ENCODE measurements around the gene CRB2. TPM values are rescaled to one million over a fixed set of nuclear protein-coding genes. Genes with fewer than 3 reads are reported as not detected.

The CRB2 gene
- total and polyA plus RNA-seq, 2 donors (not counting 1 experiment from before 2014, with no cell fraction given): 1.4 to 2.4 TPM

DNA sequence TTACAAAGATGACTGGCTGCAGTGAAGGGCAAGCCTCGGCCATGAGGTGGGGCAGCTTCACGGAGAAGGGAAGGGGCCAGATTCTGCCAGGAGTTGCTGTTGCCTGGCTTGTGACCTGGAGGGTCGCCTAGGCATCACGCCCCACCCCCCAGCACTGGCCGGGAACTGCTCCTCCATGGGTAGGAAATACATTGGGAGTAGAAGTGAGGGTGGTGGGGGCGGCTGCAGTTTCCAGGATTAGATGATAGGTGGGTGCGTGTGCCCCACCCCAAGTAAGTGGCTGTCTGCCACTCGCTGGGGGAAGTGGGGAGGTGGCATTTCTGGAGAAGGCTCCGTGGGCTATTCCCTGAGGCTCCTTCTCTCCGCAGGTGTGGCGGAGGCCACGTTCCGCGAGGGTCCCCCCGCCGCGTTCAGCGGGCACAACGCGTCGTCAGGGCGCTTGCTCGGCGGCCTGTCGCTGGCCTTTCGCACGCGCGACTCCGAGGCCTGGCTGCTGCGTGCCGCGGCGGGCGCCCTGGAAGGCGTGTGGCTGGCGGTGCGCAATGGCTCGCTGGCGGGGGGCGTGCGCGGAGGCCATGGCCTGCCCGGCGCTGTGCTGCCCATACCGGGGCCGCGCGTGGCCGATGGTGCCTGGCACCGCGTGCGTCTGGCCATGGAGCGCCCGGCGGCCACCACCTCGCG is 16.9 kb downstream of the CRB2 start:
- ChIA-PET CTCF (no interaction called here), POLR2A (no interaction called here)
- Histone ChIP-seq H3K4me1 (ENCODE audit: control insufficient read depth in 2 of 2, insufficient read depth in 2 of 2, low read length in 2 of 2) (peaks cover 0 to 9% of the 10 kb centered on the region in 2 donors), H3K9me3 (ENCODE audit: control extremely low read depth in 1 of 3, control insufficient read depth in 2 of 3, insufficient read depth in 1 of 3, low read length in 2 of 3) (peaks cover 0 to 6% (median 0%) of the 10 kb centered on the region in 3 donors), H3K4me3 (ENCODE audit: control extremely low read depth in 1 of 5, extremely low read depth in 1 of 5, insufficient read depth in 1 of 5, low read depth in 2 of 5, low read length in 4 of 5) (no peak overlapping the region), H2AFZ (ENCODE audit: insufficient read depth, low read depth, low read length, poor library complexity, severe bottlenecking) (no peak overlapping the region), H3K9ac (ENCODE audit: low read length) (no peak overlapping the region), H3K79me2 (ENCODE audit: control insufficient read depth, insufficient read depth, low read length) (no peaks in the 10 kb centered on the region), H3K27me3 (replicated peaks in 1 of 4; ENCODE audit: control extremely low read depth in 1 of 4, control insufficient read depth in 3 of 4, insufficient read depth in 4 of 4, low read length in 3 of 4) (peaks cover 0 to 44% (median 11%) of the 10 kb centered on the region in 4 experiments), H3K27ac (ENCODE audit: low read length in 2 of 2) (no peak overlapping the region), H3K4me2 (replicated peaks; ENCODE audit: low read depth, low read length, poor library complexity, severe bottlenecking) (peak overlapping the region; percentile 22), H4K20me1 (ENCODE audit: control insufficient read depth, insufficient read depth, low read length, poor library complexity, severe bottlenecking) (no peaks in the 10 kb centered on the region), H3K36me3 (replicated peaks in 1 of 2; ENCODE audit: control extremely low read depth in 1 of 2, control insufficient read depth in 1 of 2, extremely low read depth in 1 of 2, insufficient read depth in 2 of 2, low read length in 1 of 2) (no peaks in the 10 kb centered on the region)
- TF ChIP-seq EZH2 (IDR thresholded peaks at IDR 0.05; ENCODE audit: borderline replicate concordance, insufficient read depth, low read depth, low read length, poor library complexity, severe bottlenecking): no peak
- TF ChIP-seq, protein P1, sequence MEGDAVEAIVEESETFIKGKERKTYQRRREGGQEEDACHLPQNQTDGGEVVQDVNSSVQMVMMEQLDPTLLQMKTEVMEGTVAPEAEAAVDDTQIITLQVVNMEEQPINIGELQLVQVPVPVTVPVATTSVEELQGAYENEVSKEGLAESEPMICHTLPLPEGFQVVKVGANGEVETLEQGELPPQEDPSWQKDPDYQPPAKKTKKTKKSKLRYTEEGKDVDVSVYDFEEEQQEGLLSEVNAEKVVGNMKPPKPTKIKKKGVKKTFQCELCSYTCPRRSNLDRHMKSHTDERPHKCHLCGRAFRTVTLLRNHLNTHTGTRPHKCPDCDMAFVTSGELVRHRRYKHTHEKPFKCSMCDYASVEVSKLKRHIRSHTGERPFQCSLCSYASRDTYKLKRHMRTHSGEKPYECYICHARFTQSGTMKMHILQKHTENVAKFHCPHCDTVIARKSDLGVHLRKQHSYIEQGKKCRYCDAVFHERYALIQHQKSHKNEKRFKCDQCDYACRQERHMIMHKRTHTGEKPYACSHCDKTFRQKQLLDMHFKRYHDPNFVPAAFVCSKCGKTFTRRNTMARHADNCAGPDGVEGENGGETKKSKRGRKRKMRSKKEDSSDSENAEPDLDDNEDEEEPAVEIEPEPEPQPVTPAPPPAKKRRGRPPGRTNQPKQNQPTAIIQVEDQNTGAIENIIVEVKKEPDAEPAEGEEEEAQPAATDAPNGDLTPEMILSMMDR (IDR thresholded peaks at IDR 0.05): no peak
- no peak overlapping the region for H3K27ac Mint-ChIP-seq
- intact Hi-C loops (cut with micrococcal nuclease): no loop called here
- peaks cover 18% of the 10 kb centered on the region for H3K4me1 Mint-ChIP-seq
- ATAC-seq (ENCODE audit: low read depth) (no peak), DNase-seq (no peak)
- 21% methylated on average over 58 of the region's 58 CpGs for WGBS (ENCODE audit: insufficient coverage)
- no peaks in the 10 kb centered on the region for H3K9me3 Mint-ChIP-seq (ENCODE audit: insufficient read depth)
- H3K27me3 Mint-ChIP-seq: peaks cover 36% of the 10 kb centered on the region
- peak overlapping the region; percentile 29 for H3K4me3 Mint-ChIP-seq

DNA sequence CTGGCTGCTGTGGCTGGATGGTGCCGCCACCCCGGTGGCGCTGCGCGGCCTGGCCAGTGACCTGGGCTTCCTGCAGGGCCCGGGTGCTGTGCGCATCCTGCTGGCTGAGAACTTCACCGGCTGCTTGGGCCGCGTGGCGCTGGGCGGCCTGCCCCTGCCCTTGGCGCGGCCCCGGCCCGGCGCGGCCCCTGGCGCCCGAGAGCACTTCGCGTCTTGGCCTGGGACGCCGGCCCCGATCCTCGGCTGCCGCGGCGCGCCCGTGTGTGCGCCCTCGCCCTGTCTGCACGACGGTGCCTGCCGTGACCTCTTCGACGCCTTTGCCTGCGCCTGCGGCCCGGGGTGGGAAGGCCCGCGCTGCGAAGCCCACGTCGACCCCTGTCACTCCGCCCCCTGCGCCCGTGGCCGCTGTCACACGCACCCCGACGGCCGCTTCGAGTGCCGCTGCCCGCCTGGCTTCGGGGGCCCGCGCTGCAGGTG is 17.5 kb downstream of the CRB2 start:
- Histone ChIP-seq H3K4me3 (ENCODE audit: control extremely low read depth in 1 of 5, extremely low read depth in 1 of 5, insufficient read depth in 1 of 5, low read depth in 2 of 5, low read length in 4 of 5) (no peak overlapping the region), H3K79me2 (ENCODE audit: control insufficient read depth, insufficient read depth, low read length) (no peaks in the 10 kb centered on the region), H3K27ac (ENCODE audit: low read length in 2 of 2) (no peak overlapping the region), H3K4me1 (ENCODE audit: control insufficient read depth in 2 of 2, insufficient read depth in 2 of 2, low read length in 2 of 2) (peaks cover 0 to 9% of the 10 kb centered on the region in 2 donors), H2AFZ (ENCODE audit: insufficient read depth, low read depth, low read length, poor library complexity, severe bottlenecking) (no peak overlapping the region), H3K4me2 (replicated peaks; ENCODE audit: low read depth, low read length, poor library complexity, severe bottlenecking) (peak overlapping the region; percentile 22), H4K20me1 (ENCODE audit: control insufficient read depth, insufficient read depth, low read length, poor library complexity, severe bottlenecking) (no peaks in the 10 kb centered on the region), H3K9me3 (ENCODE audit: control extremely low read depth in 1 of 3, control insufficient read depth in 2 of 3, insufficient read depth in 1 of 3, low read length in 2 of 3) (peaks cover 0 to 6% (median 0%) of the 10 kb centered on the region in 3 donors), H3K27me3 (replicated peaks in 1 of 4; ENCODE audit: control extremely low read depth in 1 of 4, control insufficient read depth in 3 of 4, insufficient read depth in 4 of 4, low read length in 3 of 4) (peaks cover 0 to 44% (median 11%) of the 10 kb centered on the region in 4 experiments), H3K36me3 (replicated peaks in 1 of 2; ENCODE audit: control extremely low read depth in 1 of 2, control insufficient read depth in 1 of 2, extremely low read depth in 1 of 2, insufficient read depth in 2 of 2, low read length in 1 of 2) (no peaks in the 10 kb centered on the region), H3K9ac (ENCODE audit: low read length) (no peak overlapping the region)
- CTCF ChIA-PET: no interaction called here
- Mint-ChIP-seq H3K27ac (no peak overlapping the region), H3K9me3 (ENCODE audit: insufficient read depth) (no peaks in the 10 kb centered on the region), H3K4me3 (no peak overlapping the region), H3K27me3 (peaks cover 36% of the 10 kb centered on the region), H3K4me1 (peaks cover 18% of the 10 kb centered on the region)
- 8% methylated on average over 60 of the region's 60 CpGs for WGBS (ENCODE audit: insufficient coverage)
- POLR2A ChIA-PET: no interaction called here
- no peak for ATAC-seq (ENCODE audit: low read depth)
- intact Hi-C loops (cut with micrococcal nuclease): no loop called here
- DNase-seq: no peak
- no peak for TF ChIP-seq EZH2 (IDR thresholded peaks at IDR 0.05; ENCODE audit: borderline replicate concordance, insufficient read depth, low read depth, low read length, poor library complexity, severe bottlenecking)
- TF ChIP-seq, protein P1 (IDR thresholded peaks at IDR 0.05): no peak
